Dendritic cell treated with granulocyte-macrophage colony-stimulating factor and Interleukin-4, amounts not matched to agents 40 ng/mL and 50 ng/mL, for 4 days (primary cell): Measurements from ENCODE around the gene APOO.
A peak's percentile ranks its signal among the peaks of the same experiment; 100 is the strongest.

Source experiments
- H3K27ac Mint-ChIP-seq: one replicate; pipeline ENCODE4 v1.8.0; 2022; ENCODE audit warnings: mild to moderate bottlenecking, mixed read lengths
- H3K27me3 Mint-ChIP-seq: one replicate; pipeline ENCODE4 v1.8.0; 2022; ENCODE audit warnings: mild to moderate bottlenecking, mixed read lengths
- H3K36me3 Mint-ChIP-seq: one replicate; pipeline ENCODE4 v1.8.0; 2022; ENCODE audit warnings: low read depth, mixed read lengths
- H3K4me1 Mint-ChIP-seq: one replicate; pipeline ENCODE4 v1.8.0; 2022; ENCODE audit warnings: low read depth, mixed read lengths
- H3K4me3 Mint-ChIP-seq: one replicate; pipeline ENCODE4 v1.8.0; 2022; ENCODE audit warnings: mild to moderate bottlenecking, moderate library complexity, mixed read lengths
- H3K9me3 Mint-ChIP-seq: one replicate; pipeline ENCODE4 v1.8.0; 2022; ENCODE audit warnings: mixed read lengths
- intact Hi-C: fragments of 100-400 bp; cut with micrococcal nuclease; formaldehyde crosslinking; loops from one replicate; pipeline ENCODE4 v1.15.0; 2022

The APOO gene

DNA sequence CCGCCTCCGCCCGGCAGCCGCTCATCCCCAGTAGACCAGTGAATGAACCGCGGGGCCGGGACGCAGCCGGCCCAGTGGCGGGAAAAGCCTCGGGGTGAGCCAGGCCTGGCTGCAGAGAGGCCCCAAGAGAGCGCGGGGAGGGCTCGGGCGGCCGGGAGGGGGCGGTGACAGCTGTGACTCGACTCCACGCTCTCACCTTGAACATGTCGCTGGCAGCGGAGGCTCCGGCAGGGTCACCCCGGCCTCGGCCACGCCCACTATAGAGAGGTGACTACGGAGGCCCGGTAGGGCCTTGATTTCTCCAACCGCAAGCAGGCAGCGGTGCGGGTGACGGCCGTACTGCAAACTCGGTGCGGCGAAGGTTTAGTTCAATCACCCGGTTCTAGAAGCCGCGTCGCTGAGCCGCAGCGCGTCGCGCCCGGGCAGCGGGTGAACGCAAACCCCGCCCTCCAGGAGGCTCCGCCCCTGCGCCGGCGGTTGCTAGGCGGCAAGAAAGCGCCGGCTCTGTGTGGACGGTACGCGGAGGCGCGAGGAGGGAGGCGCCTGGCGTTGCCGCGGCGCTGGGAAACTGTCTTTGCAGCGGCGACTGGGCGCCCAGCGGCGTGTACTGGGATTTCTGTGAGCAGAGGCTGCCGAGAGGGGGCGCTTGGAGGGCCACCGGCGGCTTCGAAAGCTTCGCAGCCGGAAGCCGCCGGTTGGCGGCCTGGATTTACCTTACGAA lies at the start of gene APOO, which contains the start of gene CXorf58:
Gene APOO (minus strand): TSS at position 441 of the 721 bp plus-strand sequence. CDS start 236 bp downstream, at position 205.
Gene CXorf58 (plus strand): TSS at position 509 of the 721 bp plus-strand sequence. CDS start 2,297 bp downstream, outside the sequence.
- H3K4me1 Mint-ChIP-seq: peaks cover 21% of the 10 kb centered on the region

GRCh38 chrX:23954396-23954795 lies 46.7 kb upstream of the APOO start:
- H3K9me3 Mint-ChIP-seq: no peaks in the 10 kb centered on the region
- peaks cover 10% of the 10 kb centered on the region for H3K4me1 Mint-ChIP-seq
- H3K27ac Mint-ChIP-seq: no peak overlapping the region
- no peak overlapping the region for H3K4me3 Mint-ChIP-seq
- no peaks in the 10 kb centered on the region for H3K36me3 Mint-ChIP-seq
- intact Hi-C loops: loop anchor here (5.0 kb wide), 1 partner anchor 68 kb away; no protein-coding TSS in a partner anchor
- H3K27me3 Mint-ChIP-seq: no peaks in the 10 kb centered on the region

More for the DNA sequence above, at the start of gene APOO, which contains the start of gene CXorf58:
- peak within 1 kb of the TSS; percentile 80 for H3K27ac Mint-ChIP-seq
- peaks cover 6% of the 10 kb centered on the region for H3K36me3 Mint-ChIP-seq
- peak within 1 kb of the TSS; percentile 73 for H3K4me3 Mint-ChIP-seq
- H3K27me3 Mint-ChIP-seq: no peaks in the 10 kb centered on the region
- H3K9me3 Mint-ChIP-seq: no peaks in the 10 kb centered on the region
- intact Hi-C loops: loop anchor here (1.0 to 5.0 kb wide), 2 partner anchors 147 to 245 kb away; partner anchors contain the start of gene EIF2S3

- H3K27ac Mint-ChIP-seq: peak overlapping the region; percentile 87
- H3K36me3 Mint-ChIP-seq: no peaks in the 10 kb centered on the region
- no peaks in the 10 kb centered on the region for H3K9me3 Mint-ChIP-seq
- H3K4me1 Mint-ChIP-seq: peaks cover 10% of the 10 kb centered on the region
- intact Hi-C loops: loop anchor here (5.0 kb wide), 1 partner anchor 68 kb away; no protein-coding TSS in a partner anchor
- no peaks in the 10 kb centered on the region for H3K27me3 Mint-ChIP-seq
- no peak overlapping the region for H3K4me3 Mint-ChIP-seq
Measured at GRCh38 chrX:23953908-23954269, 46.2 kb upstream of the APOO start.

- no peaks in the 10 kb centered on the region for H3K9me3 Mint-ChIP-seq
- no peaks in the 10 kb centered on the region for H3K36me3 Mint-ChIP-seq
- peaks cover 10% of the 10 kb centered on the region for H3K4me1 Mint-ChIP-seq
- intact Hi-C loops: loop anchor here (5.0 kb wide), 1 partner anchor 69 kb away; no protein-coding TSS in a partner anchor
- peak overlapping the region; percentile 87 for H3K27ac Mint-ChIP-seq
- H3K27me3 Mint-ChIP-seq: no peaks in the 10 kb centered on the region
- H3K4me3 Mint-ChIP-seq: peak overlapping the region; percentile 69
Measured at GRCh38 chrX:23952984-23953907, 45.5 kb upstream of the APOO start.

DNA sequence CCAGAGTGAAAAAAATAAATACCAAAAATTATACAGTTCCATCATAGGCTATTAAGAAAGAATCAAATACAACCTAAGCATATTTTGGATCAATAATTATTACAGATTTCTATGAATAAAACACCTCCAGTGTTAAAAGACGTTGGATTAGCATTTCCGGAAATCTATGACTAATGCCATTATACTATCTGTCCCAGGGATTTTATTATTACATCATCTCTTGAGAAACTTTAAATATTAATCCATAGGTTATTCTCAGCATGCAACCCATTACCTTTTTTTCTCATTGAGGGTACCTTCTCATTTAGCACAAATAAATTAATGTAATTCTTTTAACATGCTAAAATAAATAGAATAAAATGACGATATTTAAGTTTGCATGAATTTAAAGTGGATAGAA lies 44.7 kb upstream of the APOO start:
- no peak overlapping the region for H3K4me3 Mint-ChIP-seq
- H3K9me3 Mint-ChIP-seq: no peaks in the 10 kb centered on the region
- no peak overlapping the region for H3K27ac Mint-ChIP-seq
- H3K27me3 Mint-ChIP-seq: no peaks in the 10 kb centered on the region
- no peaks in the 10 kb centered on the region for H3K36me3 Mint-ChIP-seq
- intact Hi-C loops: loop anchor here (5.0 kb wide), 1 partner anchor 70 kb away; no protein-coding TSS in a partner anchor
- H3K4me1 Mint-ChIP-seq: peaks cover 10% of the 10 kb centered on the region

DNA sequence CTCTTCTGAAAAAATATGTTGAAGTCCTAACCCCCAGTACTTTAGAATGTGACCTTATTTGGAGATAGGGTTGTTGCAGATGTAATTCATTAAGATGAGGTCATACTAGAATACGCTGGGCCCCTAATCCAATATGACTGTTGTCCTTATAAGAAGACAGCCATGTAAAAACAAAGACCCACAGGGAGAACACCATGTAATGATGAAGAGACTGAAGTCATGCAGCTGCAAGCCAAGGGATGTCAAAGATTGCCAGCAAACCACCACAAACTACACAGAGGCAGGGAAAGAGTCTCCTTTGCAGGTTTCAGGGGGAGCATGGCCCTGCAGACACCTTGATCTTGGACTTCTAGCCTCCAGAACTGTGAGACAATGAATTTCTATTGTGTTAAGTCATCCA lies 37.5 kb upstream of the APOO start:
- H3K4me1 Mint-ChIP-seq: peaks cover 2% of the 10 kb centered on the region
- H3K9me3 Mint-ChIP-seq: no peaks in the 10 kb centered on the region
- H3K27ac Mint-ChIP-seq: no peak overlapping the region
- H3K36me3 Mint-ChIP-seq: no peaks in the 10 kb centered on the region
- intact Hi-C loops: no loop called here
- H3K4me3 Mint-ChIP-seq: no peak overlapping the region
- no peaks in the 10 kb centered on the region for H3K27me3 Mint-ChIP-seq

DNA sequence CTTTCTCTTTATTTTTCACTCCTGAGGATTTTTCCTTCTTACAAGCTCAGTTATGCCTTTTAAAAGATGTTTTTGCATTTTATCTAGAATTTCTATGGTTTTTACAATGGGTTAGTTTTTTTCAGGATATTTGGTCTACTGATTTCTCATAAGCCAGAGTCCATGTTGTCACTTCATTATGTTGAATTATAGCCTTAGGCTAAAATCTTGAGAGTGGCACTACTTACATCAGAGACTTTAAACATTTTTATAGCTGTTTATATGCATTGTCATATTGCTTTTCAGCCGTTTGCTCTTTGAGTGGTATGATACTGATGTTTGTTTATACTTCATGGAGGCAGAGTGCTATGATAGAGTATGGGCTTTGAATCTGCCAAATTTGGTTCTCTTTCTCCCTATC lies 36.5 kb upstream of the APOO start:
- Mint-ChIP-seq H3K36me3 (no peaks in the 10 kb centered on the region), H3K9me3 (no peaks in the 10 kb centered on the region), H3K4me1 (no peaks in the 10 kb centered on the region), H3K4me3 (no peak overlapping the region), H3K27me3 (no peaks in the 10 kb centered on the region), H3K27ac (no peak overlapping the region)
- intact Hi-C loops: no loop called here

DNA sequence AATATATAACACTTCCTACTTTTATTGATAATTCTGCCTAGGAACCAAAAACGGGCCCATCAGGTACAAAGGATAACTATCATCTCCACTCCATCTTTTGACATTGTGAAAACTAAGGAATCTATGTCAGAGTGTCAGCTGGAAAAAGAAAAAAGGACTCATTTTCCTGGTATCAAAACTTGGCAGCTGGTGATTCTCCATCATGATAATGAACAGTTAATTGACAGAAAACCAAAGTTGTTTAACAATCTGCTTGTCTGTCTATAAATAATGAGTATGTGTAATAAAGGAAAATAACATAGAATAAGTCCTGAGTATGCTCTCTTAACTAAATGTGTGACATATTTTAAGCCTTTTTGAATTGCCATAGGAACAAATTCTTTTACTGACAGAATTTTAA lies 31.5 kb upstream of the APOO start:
- H3K9me3 Mint-ChIP-seq: no peaks in the 10 kb centered on the region
- no peaks in the 10 kb centered on the region for H3K36me3 Mint-ChIP-seq
- H3K4me3 Mint-ChIP-seq: no peak overlapping the region
- H3K27me3 Mint-ChIP-seq: no peaks in the 10 kb centered on the region
- H3K4me1 Mint-ChIP-seq: no peaks in the 10 kb centered on the region
- H3K27ac Mint-ChIP-seq: no peak overlapping the region
- intact Hi-C loops: no loop called here

DNA sequence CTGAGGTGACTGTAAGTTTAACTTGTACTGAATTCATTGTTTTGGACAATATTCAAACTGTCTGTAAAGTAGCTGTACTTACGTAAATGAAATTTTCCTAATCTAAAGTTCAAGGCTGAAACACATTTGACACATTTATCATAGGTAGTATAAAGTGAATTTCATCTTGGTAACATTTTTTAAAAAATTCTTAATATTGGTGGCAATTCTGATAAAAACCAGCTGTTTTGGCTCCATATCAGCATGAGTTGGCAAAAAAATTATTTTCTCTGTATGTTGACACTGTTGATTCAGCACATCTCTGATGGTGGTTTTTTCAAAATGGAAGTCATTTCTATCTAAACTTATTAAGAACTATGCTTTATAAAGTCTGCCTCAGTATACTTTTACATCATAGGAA lies 31.0 kb upstream of the APOO start:
- H3K4me1 Mint-ChIP-seq: no peaks in the 10 kb centered on the region
- intact Hi-C loops: no loop called here
- H3K36me3 Mint-ChIP-seq: no peaks in the 10 kb centered on the region
- H3K4me3 Mint-ChIP-seq: no peak overlapping the region
- no peaks in the 10 kb centered on the region for H3K27me3 Mint-ChIP-seq
- no peak overlapping the region for H3K27ac Mint-ChIP-seq
- no peaks in the 10 kb centered on the region for H3K9me3 Mint-ChIP-seq

GRCh38 chrX:23937100-23937499 lies 29.4 kb upstream of the APOO start:
- Mint-ChIP-seq H3K27me3 (no peaks in the 10 kb centered on the region), H3K4me3 (no peak overlapping the region), H3K9me3 (no peaks in the 10 kb centered on the region), H3K4me1 (no peaks in the 10 kb centered on the region), H3K36me3 (no peaks in the 10 kb centered on the region), H3K27ac (no peak overlapping the region)
- intact Hi-C loops: no loop called here

DNA sequence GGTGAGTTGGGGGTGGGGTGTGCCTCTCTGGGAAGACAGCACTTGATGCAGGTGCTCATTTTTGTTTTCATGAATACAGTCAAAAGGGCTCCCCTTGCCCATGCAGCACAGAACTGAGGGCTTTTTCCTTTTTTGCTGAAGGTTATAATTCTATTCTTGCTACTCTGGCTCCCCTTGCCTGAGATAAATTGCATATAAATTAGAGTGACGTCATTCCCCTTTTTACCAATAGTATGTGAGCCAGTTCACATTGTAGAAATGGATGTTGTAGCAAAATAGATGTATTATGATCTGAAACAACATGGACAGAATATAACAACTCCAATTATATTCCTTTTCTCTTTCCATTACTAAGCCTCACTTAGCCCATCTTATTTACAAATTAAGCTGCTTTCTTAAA lies 28.4 kb upstream of the APOO start:
- Mint-ChIP-seq H3K36me3 (no peaks in the 10 kb centered on the region), H3K27ac (no peak overlapping the region), H3K4me1 (no peaks in the 10 kb centered on the region), H3K4me3 (no peak overlapping the region), H3K9me3 (no peaks in the 10 kb centered on the region), H3K27me3 (no peaks in the 10 kb centered on the region)
- intact Hi-C loops: no loop called here

DNA sequence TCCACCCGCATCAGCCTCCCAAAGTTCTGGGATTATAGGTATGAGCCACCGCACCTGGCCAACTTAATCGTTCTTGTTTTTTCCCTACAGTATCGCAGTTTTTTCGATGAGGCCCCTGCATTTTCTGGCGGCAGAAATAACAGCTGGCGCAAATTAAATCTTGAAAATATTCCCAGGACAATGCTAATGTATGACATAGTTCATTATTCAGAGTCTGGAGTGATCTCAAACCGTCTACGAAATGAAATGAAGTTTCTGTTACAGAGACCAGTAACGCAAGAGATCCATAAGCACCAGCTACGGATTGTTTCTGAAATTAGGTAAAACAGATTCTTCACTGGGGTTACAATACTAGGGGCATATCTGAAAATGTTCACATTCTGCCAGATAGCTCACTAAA lies 27.4 kb upstream of the APOO start:
- intact Hi-C loops: no loop called here
- H3K27ac Mint-ChIP-seq: no peak overlapping the region
- H3K36me3 Mint-ChIP-seq: no peaks in the 10 kb centered on the region
- no peak overlapping the region for H3K4me3 Mint-ChIP-seq
- no peaks in the 10 kb centered on the region for H3K4me1 Mint-ChIP-seq
- H3K9me3 Mint-ChIP-seq: no peaks in the 10 kb centered on the region
- H3K27me3 Mint-ChIP-seq: no peaks in the 10 kb centered on the region

DNA sequence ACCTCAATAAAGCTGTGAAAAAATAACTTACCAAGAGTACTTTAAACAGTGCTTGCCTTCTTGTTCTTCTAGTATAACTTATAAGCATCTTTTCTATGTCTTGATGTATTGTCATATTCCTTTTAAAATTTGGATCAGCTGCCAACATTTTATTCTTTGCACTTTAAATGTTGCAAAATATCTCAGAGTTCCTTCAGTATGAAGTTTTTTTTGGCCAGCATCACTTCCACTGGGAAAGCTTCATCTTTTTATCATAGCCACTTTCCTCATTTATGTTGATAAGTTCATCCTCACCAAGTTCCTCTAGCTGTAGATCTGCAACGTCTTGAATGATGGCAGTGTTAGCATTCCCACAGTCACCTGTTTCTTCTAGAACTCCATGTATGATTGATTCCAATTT lies 24.3 kb upstream of the APOO start:
- intact Hi-C loops: no loop called here
- Mint-ChIP-seq H3K27me3 (no peaks in the 10 kb centered on the region), H3K4me1 (no peaks in the 10 kb centered on the region), H3K9me3 (no peaks in the 10 kb centered on the region), H3K36me3 (no peaks in the 10 kb centered on the region), H3K27ac (no peak overlapping the region), H3K4me3 (no peak overlapping the region)
